ENCODE results near the gene CHL1.
A peak's percentile ranks its signal among the peaks of the same experiment; 100 is the strongest.

GRCh38 chr3:354432-354831 is 157.9 kb downstream of the CHL1 start:
- peak; percentile 80 for TF ChIP-seq CTCF (conservative IDR thresholded peaks at IDR 0.05)
- TF ChIP-seq ZFX (IDR thresholded peaks at IDR 0.05), result no peak

Measured in C4-2B (cell line).